Measurements from ENCODE around the gene CMTM4.
A peak's percentile ranks its signal among the peaks of the same experiment; 100 is the strongest.
"Not testable (repeated sequence)": the region's sequence is repeated elsewhere in the genome, so short reads cannot be mapped to it uniquely, and the experiment has no call there.

Gene CMTM4

GRCh38 chr16:66668777-66669444, 27.6 kb downstream of the CMTM4 start:
- no peak for DNase-seq

- DNase-seq: no peak
Observed at GRCh38 chr16:66667944-66668343, 28.6 kb downstream of the CMTM4 start.

- DNase-seq: no peak
Observed at GRCh38 chr16:66662445-66663194, 33.9 kb downstream of the CMTM4 start.

- DNase-seq: not testable (repeated sequence)
Observed at GRCh38 chr16:66661671-66662346, 34.7 kb downstream of the CMTM4 start.

GRCh38 chr16:66661210-66661560, 35.4 kb downstream of the CMTM4 start:
- no peak for DNase-seq

- no peak for DNase-seq
Observed at GRCh38 chr16:66660422-66661209, 35.9 kb downstream of the CMTM4 start.

- DNase-seq: no peak
Observed at GRCh38 chr16:66658860-66659190, 37.7 kb downstream of the CMTM4 start.

- no peak for DNase-seq
Observed at GRCh38 chr16:66658143-66658859, 38.2 kb downstream of the CMTM4 start.

GRCh38 chr16:66656547-66656946, 40.0 kb downstream of the CMTM4 start:
- no peak for DNase-seq

- no peak for DNase-seq
Observed at GRCh38 chr16:66653581-66654350, 42.8 kb downstream of the CMTM4 start.

- no peak for DNase-seq
Observed at GRCh38 chr16:66652661-66653360, 43.7 kb downstream of the CMTM4 start.

- DNase-seq: no peak
Observed at GRCh38 chr16:66651965-66652364, 44.6 kb downstream of the CMTM4 start.

- no peak for DNase-seq
Observed at GRCh38 chr16:66651474-66651765, 45.1 kb downstream of the CMTM4 start.

- DNase-seq: peak; percentile 53 to 68 (median 59)
Observed at GRCh38 chr16:66650707-66651473, 45.7 kb downstream of the CMTM4 start.

GRCh38 chr16:66649636-66650205, 46.8 kb downstream of the CMTM4 start:
- no peak for DNase-seq

GRCh38 chr16:66649167-66649566, 47.4 kb downstream of the CMTM4 start:
- no peak for DNase-seq

- no peak for DNase-seq
Observed at GRCh38 chr16:66647866-66648265, 48.7 kb downstream of the CMTM4 start.

- no peak for DNase-seq
Observed at GRCh38 chr16:66641387-66641786, 55.2 kb downstream of the CMTM4 start.

GRCh38 chr16:66640724-66641314, 55.7 kb downstream of the CMTM4 start:
- DNase-seq: no peak

Data from activated CD4-positive, CD25-positive, alpha-beta regulatory T cell (primary cell).